Nephron (organoid): ENCODE data around the gene NPHP1.

Experiments
- H3K27ac Mint-ChIP-seq, 3 experiments: 2 replicates each; pipeline ENCODE4 v1.8.0; 2020; ENCODE audit warnings: mixed read lengths in 3 of 3, mild to moderate bottlenecking in 2 of 3, moderate library complexity in 1 of 3
- H3K27me3 Mint-ChIP-seq: 2 replicates; pipeline ENCODE4 v1.8.0; 2021; ENCODE audit warnings: low read depth, mild to moderate bottlenecking, moderate library complexity, mixed read lengths
- H3K36me3 Mint-ChIP-seq: 2 replicates; pipeline ENCODE4 v1.8.0; 2020; ENCODE audit warnings: low read depth, mixed read lengths
- H3K4me1 Mint-ChIP-seq: 2 replicates; pipeline ENCODE4 v1.8.0; 2020; ENCODE audit warnings: mixed read lengths
- H3K4me3 Mint-ChIP-seq, 3 experiments: 2 replicates each; pipeline ENCODE4 v1.8.0; 2020; ENCODE audit warnings: mild to moderate bottlenecking in 3 of 3, mixed read lengths in 3 of 3, moderate library complexity in 2 of 3
- H3K9me3 Mint-ChIP-seq: 2 replicates; pipeline ENCODE4 v1.8.0; 2020; ENCODE audit warnings: mixed read lengths
- CTCF ChIP-seq, 3 experiments: fragments of 200-600 bp; sonication (generic); IDR thresholded peaks; one replicate each; pipeline ENCODE4 v1.5.0; 2021; ENCODE audit warnings: antibody characterized with exemption in 3 of 3; ENCODE audit not compliant: unreplicated experiment in 3 of 3

The NPHP1 gene

GRCh38 chr2:110149330-110150220 lies 55.2 kb downstream of the NPHP1 start:
- H3K27ac Mint-ChIP-seq: no peak overlapping the region
- TF ChIP-seq CTCF (IDR thresholded peaks at IDR 0.05; ENCODE audit: unreplicated experiment in 3 of 3): no peak
- H3K9me3 Mint-ChIP-seq: peaks cover 20% of the 10 kb centered on the region
- no peak overlapping the region for H3K4me3 Mint-ChIP-seq
- no peaks in the 10 kb centered on the region for H3K4me1 Mint-ChIP-seq
- H3K36me3 Mint-ChIP-seq: peaks cover 23% of the 10 kb centered on the region
- H3K27me3 Mint-ChIP-seq: no peaks in the 10 kb centered on the region

GRCh38 chr2:110146945-110147332 lies 57.9 kb downstream of the NPHP1 start:
- H3K9me3 Mint-ChIP-seq: no peaks in the 10 kb centered on the region
- H3K27ac Mint-ChIP-seq: no peak overlapping the region
- no peaks in the 10 kb centered on the region for H3K27me3 Mint-ChIP-seq
- TF ChIP-seq CTCF (IDR thresholded peaks at IDR 0.05; ENCODE audit: unreplicated experiment in 3 of 3): no peak
- no peak overlapping the region for H3K4me3 Mint-ChIP-seq
- H3K36me3 Mint-ChIP-seq: peaks cover 16% of the 10 kb centered on the region
- H3K4me1 Mint-ChIP-seq: no peaks in the 10 kb centered on the region

- Mint-ChIP-seq H3K4me3 (no peak overlapping the region), H3K9me3 (no peaks in the 10 kb centered on the region), H3K27ac (no peak overlapping the region), H3K4me1 (no peaks in the 10 kb centered on the region), H3K36me3 (peaks cover 16% of the 10 kb centered on the region), H3K27me3 (no peaks in the 10 kb centered on the region)
- no peak for TF ChIP-seq CTCF (IDR thresholded peaks at IDR 0.05; ENCODE audit: unreplicated experiment in 3 of 3)
Measured at GRCh38 chr2:110146183-110146944, 58.4 kb downstream of the NPHP1 start.

- no peak overlapping the region for H3K4me3 Mint-ChIP-seq
- H3K9me3 Mint-ChIP-seq: no peaks in the 10 kb centered on the region
- H3K27ac Mint-ChIP-seq: no peak overlapping the region
- no peak for TF ChIP-seq CTCF (IDR thresholded peaks at IDR 0.05; ENCODE audit: unreplicated experiment in 3 of 3)
- H3K36me3 Mint-ChIP-seq: peaks cover 19% of the 10 kb centered on the region
- peaks cover 5% of the 10 kb centered on the region for H3K4me1 Mint-ChIP-seq
- no peaks in the 10 kb centered on the region for H3K27me3 Mint-ChIP-seq
Measured at GRCh38 chr2:110143982-110144381, 60.8 kb downstream of the NPHP1 start.

- Mint-ChIP-seq H3K27me3 (no peaks in the 10 kb centered on the region), H3K27ac (no peak overlapping the region), H3K9me3 (no peaks in the 10 kb centered on the region)
Measured at GRCh38 chr2:110140401-110140800, 64.4 kb downstream of the NPHP1 start.

More at GRCh38 chr2:110140401-110140800, 64.4 kb downstream of the NPHP1 start:
- Mint-ChIP-seq H3K4me1 (peaks cover 5% of the 10 kb centered on the region), H3K4me3 (no peak overlapping the region), H3K36me3 (peaks cover 13% of the 10 kb centered on the region)
- TF ChIP-seq CTCF (IDR thresholded peaks at IDR 0.05; ENCODE audit: unreplicated experiment in 3 of 3): no peak
